Left ventricle myocardium inferior (tissue), 1 donor: ENCODE data around the gene CSMD2. TPM values are rescaled to one million over a fixed set of nuclear protein-coding genes. Genes with fewer than 3 reads are reported as not detected.

Experiments used
- DNase-seq: peaks from one replicate; pipeline ENCODE4 v3.0.0-alpha.2; 2020
- H3K27ac ChIP-seq: fragments of 200-600 bp; replicated peaks from 2 replicates; pipeline ENCODE4 v1.8.0; 2021
- H3K27me3 ChIP-seq: fragments of 200-600 bp; 2 replicates; pipeline ENCODE4 v1.8.0; 2021; ENCODE audit warnings: low read depth
- H3K36me3 ChIP-seq: fragments of 200-600 bp; 2 replicates; pipeline ENCODE4 v1.8.0; 2021
- H3K4me1 ChIP-seq: fragments of 200-600 bp; 2 replicates; pipeline ENCODE4 v1.8.0; 2021
- H3K4me3 ChIP-seq: fragments of 200-600 bp; 2 replicates; pipeline ENCODE4 v1.8.0; 2021; ENCODE audit warnings: mild to moderate bottlenecking, moderate library complexity
- H3K9me3 ChIP-seq: fragments of 200-600 bp; replicated peaks from 2 replicates; pipeline ENCODE4 v1.8.0; 2021
- intact Hi-C: fragments of 100-400 bp; cut with micrococcal nuclease; formaldehyde crosslinking; loops from one replicate; pipeline ENCODE4 v1.11.0; 2022
- total RNA-seq: library from RNA; stranded (reverse); fragmentation: NEBNext Ultra II Directional; extraction: Animal tissue kit (Norgen Biotek cat#: 25700); gene quantifications from one replicate; pipeline ENCODE4 v1.2.1, GENCODE V29; 2021
- TF ChIP-seq, protein P1 (sequence below): fragments of 200-600 bp; IDR thresholded peaks from 2 replicates; pipeline ENCODE4 v1.8.0; 2021; ENCODE audit warnings: antibody characterized with exemption, mild to moderate bottlenecking, borderline replicate concordance
- donor health status: DM: no; HTN: yes; CAD: no; lungs with severe emphysema.

CSMD2 gene
- total RNA-seq, 1 donor from 2014 or later, result 0.14 TPM

- TF ChIP-seq, protein P1, sequence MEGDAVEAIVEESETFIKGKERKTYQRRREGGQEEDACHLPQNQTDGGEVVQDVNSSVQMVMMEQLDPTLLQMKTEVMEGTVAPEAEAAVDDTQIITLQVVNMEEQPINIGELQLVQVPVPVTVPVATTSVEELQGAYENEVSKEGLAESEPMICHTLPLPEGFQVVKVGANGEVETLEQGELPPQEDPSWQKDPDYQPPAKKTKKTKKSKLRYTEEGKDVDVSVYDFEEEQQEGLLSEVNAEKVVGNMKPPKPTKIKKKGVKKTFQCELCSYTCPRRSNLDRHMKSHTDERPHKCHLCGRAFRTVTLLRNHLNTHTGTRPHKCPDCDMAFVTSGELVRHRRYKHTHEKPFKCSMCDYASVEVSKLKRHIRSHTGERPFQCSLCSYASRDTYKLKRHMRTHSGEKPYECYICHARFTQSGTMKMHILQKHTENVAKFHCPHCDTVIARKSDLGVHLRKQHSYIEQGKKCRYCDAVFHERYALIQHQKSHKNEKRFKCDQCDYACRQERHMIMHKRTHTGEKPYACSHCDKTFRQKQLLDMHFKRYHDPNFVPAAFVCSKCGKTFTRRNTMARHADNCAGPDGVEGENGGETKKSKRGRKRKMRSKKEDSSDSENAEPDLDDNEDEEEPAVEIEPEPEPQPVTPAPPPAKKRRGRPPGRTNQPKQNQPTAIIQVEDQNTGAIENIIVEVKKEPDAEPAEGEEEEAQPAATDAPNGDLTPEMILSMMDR, result no peak
- H3K9me3 ChIP-seq, result no peaks in the 10 kb centered on the region
- H3K4me1 ChIP-seq, result peaks cover 12% of the 10 kb centered on the region
- H3K27ac ChIP-seq, result no peak overlapping the region
- no peak overlapping the region for H3K4me3 ChIP-seq
- no peaks in the 10 kb centered on the region for H3K27me3 ChIP-seq
- no peaks in the 10 kb centered on the region for H3K36me3 ChIP-seq
- intact Hi-C loops, result no loop called here
- no peak for DNase-seq
Observed at GRCh38 chr1:33586795-33587194, 578.2 kb downstream of the CSMD2 start.

- TF ChIP-seq, protein P1, result no peak
- Histone ChIP-seq H3K9me3 (no peaks in the 10 kb centered on the region), H3K4me1 (peaks cover 12% of the 10 kb centered on the region), H3K27ac (no peak overlapping the region), H3K36me3 (no peaks in the 10 kb centered on the region), H3K4me3 (no peak overlapping the region), H3K27me3 (no peaks in the 10 kb centered on the region)
- intact Hi-C loops, result no loop called here
- no peak for DNase-seq
Observed at GRCh38 chr1:33586106-33586505, 578.9 kb downstream of the CSMD2 start.

GRCh38 chr1:33583567-33583966 is 581.5 kb downstream of the CSMD2 start:
- Histone ChIP-seq H3K4me1 (peaks cover 23% of the 10 kb centered on the region), H3K27me3 (no peaks in the 10 kb centered on the region), H3K4me3 (no peak overlapping the region), H3K9me3 (no peaks in the 10 kb centered on the region), H3K36me3 (no peaks in the 10 kb centered on the region), H3K27ac (no peak overlapping the region)
- intact Hi-C loops, result no loop called here
- TF ChIP-seq, protein P1, result no peak
- DNase-seq, result no peak

DNA sequence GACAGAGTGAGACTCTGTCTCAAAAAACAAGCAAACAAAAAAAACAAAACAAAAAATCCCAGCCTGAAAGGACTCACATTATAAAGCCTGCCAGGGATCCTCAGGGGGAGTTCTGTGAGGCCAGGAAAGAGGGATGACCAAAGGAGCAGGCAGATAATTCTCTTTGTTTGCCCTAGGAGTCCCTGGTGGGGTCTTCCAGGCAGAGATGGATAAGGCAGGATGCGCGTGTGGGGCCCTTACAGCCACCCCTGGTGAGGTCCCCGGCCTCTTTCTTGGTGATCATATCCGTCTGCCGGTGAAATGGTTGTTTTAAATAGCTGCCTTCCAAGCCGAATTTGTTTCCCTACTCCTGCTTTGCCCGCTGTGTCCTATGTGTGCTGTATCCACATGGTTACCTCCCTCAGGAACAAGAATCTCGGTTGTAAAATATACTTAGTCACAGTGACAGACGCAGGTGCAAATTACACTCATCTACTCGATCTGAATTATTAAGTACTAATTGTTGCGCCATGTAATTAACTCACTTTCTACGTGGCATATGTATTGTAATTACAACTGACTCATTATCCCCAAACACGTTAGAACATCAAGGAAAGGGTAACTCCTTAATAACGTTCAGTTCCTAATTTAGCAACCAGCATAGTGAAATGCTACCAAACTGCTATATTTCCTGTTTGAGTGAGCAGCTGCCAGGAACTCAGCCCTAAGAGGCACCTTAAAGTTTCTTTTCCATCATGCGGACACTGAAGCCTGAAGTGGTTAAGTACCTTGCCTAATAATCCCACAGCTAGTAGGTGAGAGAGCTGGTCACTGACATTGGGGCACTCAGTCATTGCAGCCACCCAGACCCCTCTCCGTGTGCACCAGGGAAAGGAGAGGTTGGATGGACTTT is 586.2 kb downstream of the CSMD2 start:
- H3K4me1 ChIP-seq, result peaks cover 59% of the 10 kb centered on the region
- TF ChIP-seq, protein P1, result no peak
- no peak overlapping the region for H3K4me3 ChIP-seq
- H3K27ac ChIP-seq, result peak overlapping the region; percentile 92
- DNase-seq, result no peak
- no peaks in the 10 kb centered on the region for H3K9me3 ChIP-seq
- H3K36me3 ChIP-seq, result no peaks in the 10 kb centered on the region
- no peaks in the 10 kb centered on the region for H3K27me3 ChIP-seq
- intact Hi-C loops, result no loop called here

DNA sequence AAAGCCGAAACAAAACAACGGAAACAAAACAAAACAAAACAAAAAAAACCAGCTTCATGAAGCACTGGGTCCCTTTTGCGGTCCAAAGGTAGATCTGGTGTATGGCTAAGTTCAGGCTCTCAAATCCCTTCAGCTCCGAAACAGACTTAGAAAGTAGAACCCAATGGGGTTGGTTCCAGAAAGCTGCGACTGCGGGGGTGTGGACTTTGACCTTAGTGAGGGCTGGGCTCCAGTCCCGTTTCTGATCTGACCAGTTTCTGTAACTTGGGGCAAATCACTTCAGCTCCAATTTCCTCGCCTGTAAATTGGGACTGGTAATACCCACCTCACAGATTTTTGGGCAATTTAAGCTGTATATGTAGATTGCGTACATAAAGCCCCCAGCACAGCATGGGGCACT is 587.4 kb downstream of the CSMD2 start:
- Histone ChIP-seq H3K4me1 (peaks cover 62% of the 10 kb centered on the region), H3K27me3 (no peaks in the 10 kb centered on the region), H3K36me3 (no peaks in the 10 kb centered on the region), H3K4me3 (no peak overlapping the region), H3K9me3 (no peaks in the 10 kb centered on the region), H3K27ac (peak overlapping the region; percentile 92)
- TF ChIP-seq, protein P1, result no peak
- intact Hi-C loops, result no loop called here
- no peak for DNase-seq
